AG09319 (cell line): ENCODE results near the gene TRAF6.

ENCODE experiments used
- DNase-seq: peaks from one replicate; pipeline ENCODE4 v3.0.0-alpha.2; 2010; ENCODE audit warnings: low read depth; ENCODE audit errors: extremely low read depth
- CTCF ChIP-seq: IDR thresholded peaks from 2 replicates; pipeline ENCODE4 v1.5.1; 2011; ENCODE audit warnings: low read depth, mild to moderate bottlenecking, inconsistent platforms, low read length, moderate library complexity

The TRAF6 gene

DNA sequence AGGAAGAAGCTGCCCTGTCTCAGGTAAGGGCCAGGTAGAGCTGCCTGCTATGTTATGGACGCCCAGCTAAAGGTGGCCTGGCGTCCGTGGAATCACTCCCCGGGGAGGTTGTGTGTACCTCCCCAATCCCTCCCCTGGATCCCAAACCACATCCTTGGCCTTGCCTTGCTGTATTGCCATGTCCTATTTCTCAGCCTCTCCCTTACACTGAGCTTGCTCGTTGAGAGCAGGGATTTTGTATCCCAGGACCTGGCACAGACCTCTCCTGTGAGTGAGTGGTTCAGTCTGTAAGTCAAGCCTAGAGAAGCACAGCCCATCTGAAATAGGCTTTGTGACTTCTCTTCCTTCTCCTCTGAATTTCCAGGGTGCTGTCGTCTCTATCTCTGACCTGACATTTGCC is 53.9 kb downstream of the TRAF6 start:
- TF ChIP-seq CTCF, result no peak
- no peak for DNase-seq

- peak; percentile 79 for DNase-seq
- TF ChIP-seq CTCF, result no peak
These were observed 54.4 kb downstream of the TRAF6 start for GRCh38 chr11:36455658-36456111.

- TF ChIP-seq CTCF, result no peak
- no peak for DNase-seq
These were observed 55.0 kb downstream of the TRAF6 start for GRCh38 chr11:36454941-36455631.

- no peak for DNase-seq
- TF ChIP-seq CTCF, result no peak
These were observed 55.5 kb downstream of the TRAF6 start for GRCh38 chr11:36454551-36454940.

GRCh38 chr11:36453678-36454077 is 56.4 kb downstream of the TRAF6 start:
- no peak for DNase-seq
- no peak for TF ChIP-seq CTCF

DNA sequence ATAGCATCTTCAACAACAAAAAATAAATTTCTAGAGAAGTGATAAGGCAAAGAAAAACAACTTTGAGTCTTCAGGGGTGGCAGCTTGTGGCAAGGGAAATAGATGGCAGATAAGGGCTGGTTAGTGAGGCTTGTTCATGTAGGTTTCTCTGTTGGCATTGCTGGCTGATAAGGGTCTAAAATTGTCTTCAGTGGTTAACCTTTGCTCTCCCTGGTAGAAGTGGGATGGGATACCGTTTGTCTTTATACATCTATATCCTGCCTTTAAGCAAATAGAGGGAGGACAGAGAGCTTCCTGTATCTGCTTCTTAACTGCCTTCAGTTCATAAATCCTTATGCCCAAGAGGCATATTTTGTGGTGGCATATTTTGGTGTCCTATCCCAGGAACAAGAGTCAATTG is 57.1 kb downstream of the TRAF6 start:
- no peak for TF ChIP-seq CTCF
- DNase-seq, result no peak

DNA sequence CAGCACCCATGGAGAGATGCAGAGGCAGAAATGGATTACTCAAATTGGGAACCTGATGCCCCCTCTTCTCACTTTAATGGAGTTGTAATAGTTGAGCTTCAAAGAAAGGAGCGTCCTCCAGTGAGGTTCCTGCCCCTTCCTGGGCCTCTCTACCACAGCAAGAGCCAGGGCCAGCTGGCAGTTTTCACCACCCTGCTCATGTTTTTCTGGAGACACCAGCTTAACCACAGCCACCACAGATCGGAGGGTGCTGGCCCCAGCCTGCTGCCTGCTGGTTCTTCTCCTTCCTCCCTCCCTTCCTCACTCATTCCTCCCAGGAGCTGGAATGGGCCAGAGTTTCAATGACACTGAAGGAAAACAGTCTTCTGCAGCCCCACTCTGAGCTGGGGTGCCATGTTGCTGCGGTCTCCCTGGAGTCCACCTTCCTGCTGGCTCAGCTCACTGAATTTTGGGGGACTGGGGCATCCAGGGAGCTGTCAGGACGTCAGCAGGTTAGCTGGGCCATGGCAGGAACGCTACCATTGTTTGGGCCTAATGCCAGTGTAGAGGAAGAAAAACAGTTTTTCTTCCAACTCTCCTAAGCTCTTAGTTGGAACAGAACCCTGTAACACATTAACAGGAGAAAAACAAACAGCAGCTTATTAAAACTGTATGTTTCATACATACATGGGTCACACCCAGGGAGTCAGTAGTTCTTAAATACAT is 57.7 kb downstream of the TRAF6 start:
- TF ChIP-seq CTCF, result no peak
- no peak for DNase-seq
